HepG2 (cell line): Measurements from ENCODE around the gene CDKN1C. TPM values are rescaled to one million over a fixed set of nuclear protein-coding genes. Genes with fewer than 3 reads are reported as not detected.

Experiments used
- CHD2 ChIP-seq: IDR thresholded peaks from 2 replicates; pipeline ENCODE4 v1.6.1; 2011; ENCODE audit warnings: low read depth, low read length, improper control_type of control experiment
- CREB1 ChIP-seq, 2 experiments: fragments of 450-650 bp in 1 of 2; IDR thresholded peaks; 2 replicates each; pipeline ENCODE4 v1.6.1; 2016 to 2017; ENCODE audit warnings: control low read depth in 1 of 2, mild to moderate bottlenecking in 1 of 2, missing compliant biosample characterization in 1 of 2, missing genetic modification characterization in 1 of 2
- EED ChIP-seq: sonication (generic); formaldehyde crosslinking; IDR thresholded peaks from 2 replicates; pipeline ENCODE4 v1.5.0; 2020; ENCODE audit warnings: mild to moderate bottlenecking, missing genetic modification reagents
- HES4 ChIP-seq: sonication (generic); formaldehyde crosslinking; IDR thresholded peaks from 2 replicates; pipeline ENCODE4 v1.9.0; 2021; ENCODE audit warnings: mild to moderate bottlenecking, missing genetic modification reagents, borderline replicate concordance
- HIVEP1 ChIP-seq: sonication (generic); formaldehyde crosslinking; IDR thresholded peaks from 2 replicates; pipeline ENCODE4 v1.4.0; 2020; ENCODE audit warnings: mild to moderate bottlenecking, missing genetic modification reagents
- JDP2 ChIP-seq: sonication (generic); formaldehyde crosslinking; IDR thresholded peaks from 2 replicates; pipeline ENCODE4 v1.8.1; 2022; ENCODE audit warnings: missing genetic modification reagents, borderline replicate concordance
- NCOR1 ChIP-seq: fragments of 200-600 bp; sonication (generic); IDR thresholded peaks from 2 replicates; pipeline ENCODE4 v1.7.0; 2017; ENCODE audit warnings: antibody characterized with exemption, low read length, borderline replicate concordance
- RCOR2 ChIP-seq: IDR thresholded peaks from 2 replicates; pipeline ENCODE4 v1.6.1; 2016; ENCODE audit warnings: missing biosample characterization, missing genetic modification reagents
- RFXAP ChIP-seq: sonication (generic); formaldehyde crosslinking; IDR thresholded peaks from 2 replicates; pipeline ENCODE4 v1.4.0; 2020; ENCODE audit warnings: missing genetic modification reagents, borderline replicate concordance
- TRIM24 ChIP-seq: sonication (generic); formaldehyde crosslinking; IDR thresholded peaks from 2 replicates; pipeline ENCODE4 v1.8.0; 2022; ENCODE audit warnings: mild to moderate bottlenecking, missing genetic modification reagents
- YEATS2 ChIP-seq: sonication (generic); formaldehyde crosslinking; IDR thresholded peaks from 2 replicates; pipeline ENCODE4 v1.4.0; 2020; ENCODE audit warnings: missing genetic modification reagents, borderline replicate concordance
- ZBTB7A ChIP-seq: sonication (generic); formaldehyde crosslinking; IDR thresholded peaks from 2 replicates; pipeline ENCODE4 v1.8.0; 2022; ENCODE audit warnings: mild to moderate bottlenecking, missing genetic modification reagents
- ZNF224 ChIP-seq: sonication (generic); formaldehyde crosslinking; IDR thresholded peaks from 2 replicates; pipeline ENCODE4 v1.5.0; 2020; ENCODE audit warnings: mild to moderate bottlenecking, missing genetic modification reagents
- ZNF326 ChIP-seq: sonication (generic); formaldehyde crosslinking; IDR thresholded peaks from 2 replicates; pipeline ENCODE4 v1.4.0; 2020; ENCODE audit warnings: missing genetic modification reagents, borderline replicate concordance
- ZNF549 ChIP-seq: sonication (generic); formaldehyde crosslinking; IDR thresholded peaks from 2 replicates; pipeline ENCODE4 v1.5.0; 2020; ENCODE audit warnings: missing genetic modification reagents
- ZNF672 ChIP-seq: sonication (generic); formaldehyde crosslinking; IDR thresholded peaks from 2 replicates; pipeline ENCODE4 v1.8.1; 2022; ENCODE audit warnings: missing genetic modification reagents
- ZSCAN30 ChIP-seq: sonication (generic); formaldehyde crosslinking; IDR thresholded peaks from 2 replicates; pipeline ENCODE4 v1.5.0; 2020; ENCODE audit warnings: mild to moderate bottlenecking, missing genetic modification reagents
- ZSCAN9 ChIP-seq: IDR thresholded peaks from 2 replicates; pipeline ENCODE4 v1.6.1; 2016; ENCODE audit warnings: borderline replicate concordance
- polyA plus RNA-seq, 8 experiments: library from polyadenylated mRNA; depleted of rRNA in 3 of 8; stranded (reverse) in 7 of 8; unstranded in 1 of 8; fragments of >200 nt; fragmentation: Illumina TruSeq in 4 of 8; extraction: Trizol in 4 of 8; gene quantifications; 2 replicates each; pipeline versions ENCODE4 v1.2.1 to v1.2.3, GENCODE V29; 2011 to 2016; ENCODE audit warnings: low read depth in 4 of 8, missing spikeins in 1 of 8, mixed read lengths in 1 of 8; ENCODE audit not compliant: insufficient read depth in 1 of 8
- total RNA-seq, 5 experiments: library from RNA; depleted of rRNA; stranded (reverse); fragments of >200 nt; fragmentation: Illumina TruSeq; extraction: Trizol; gene quantifications; 2 replicates each; pipeline ENCODE4 v1.2.3, GENCODE V29; 2016; ENCODE audit warnings: low read depth in 1 of 5
- TF ChIP-seq, protein P1 (sequence below), 2 experiments: sonication (generic) in 1 of 2; formaldehyde crosslinking in 1 of 2; IDR thresholded peaks; 2 replicates each; pipeline versions ENCODE4 v1.4.0 to v1.6.1; 2018 to 2020; ENCODE audit warnings: missing genetic modification reagents in 2 of 2, borderline replicate concordance in 1 of 2, low read depth in 1 of 2, mild to moderate bottlenecking in 1 of 2, missing biosample characterization in 1 of 2
- TF ChIP-seq, protein P2 (sequence below): sonication (generic); formaldehyde crosslinking; IDR thresholded peaks from 2 replicates; pipeline ENCODE4 v1.5.0; 2020; ENCODE audit warnings: mild to moderate bottlenecking, missing genetic modification reagents
- TF ChIP-seq, protein P3 (sequence below): sonication (generic); formaldehyde crosslinking; conservative IDR thresholded peaks from 2 replicates; pipeline ENCODE4 v1.8.0; 2022; ENCODE audit warnings: missing genetic modification reagents
- TF ChIP-seq, protein P4 (sequence below): sonication (generic); formaldehyde crosslinking; IDR thresholded peaks from 2 replicates; pipeline ENCODE4 v1.8.0; 2022; ENCODE audit warnings: mild to moderate bottlenecking, missing genetic modification reagents, borderline replicate concordance
- TF ChIP-seq, protein P5 (sequence below): sonication (generic); formaldehyde crosslinking; IDR thresholded peaks from 2 replicates; pipeline ENCODE4 v1.4.0; 2020; ENCODE audit warnings: missing genetic modification reagents

Gene CDKN1C
- total and polyA plus RNA-seq, 2 of the 13 experiments (the other 11 are each of a cell fraction or from before 2014, with no cell fraction given), result not detected

DNA sequence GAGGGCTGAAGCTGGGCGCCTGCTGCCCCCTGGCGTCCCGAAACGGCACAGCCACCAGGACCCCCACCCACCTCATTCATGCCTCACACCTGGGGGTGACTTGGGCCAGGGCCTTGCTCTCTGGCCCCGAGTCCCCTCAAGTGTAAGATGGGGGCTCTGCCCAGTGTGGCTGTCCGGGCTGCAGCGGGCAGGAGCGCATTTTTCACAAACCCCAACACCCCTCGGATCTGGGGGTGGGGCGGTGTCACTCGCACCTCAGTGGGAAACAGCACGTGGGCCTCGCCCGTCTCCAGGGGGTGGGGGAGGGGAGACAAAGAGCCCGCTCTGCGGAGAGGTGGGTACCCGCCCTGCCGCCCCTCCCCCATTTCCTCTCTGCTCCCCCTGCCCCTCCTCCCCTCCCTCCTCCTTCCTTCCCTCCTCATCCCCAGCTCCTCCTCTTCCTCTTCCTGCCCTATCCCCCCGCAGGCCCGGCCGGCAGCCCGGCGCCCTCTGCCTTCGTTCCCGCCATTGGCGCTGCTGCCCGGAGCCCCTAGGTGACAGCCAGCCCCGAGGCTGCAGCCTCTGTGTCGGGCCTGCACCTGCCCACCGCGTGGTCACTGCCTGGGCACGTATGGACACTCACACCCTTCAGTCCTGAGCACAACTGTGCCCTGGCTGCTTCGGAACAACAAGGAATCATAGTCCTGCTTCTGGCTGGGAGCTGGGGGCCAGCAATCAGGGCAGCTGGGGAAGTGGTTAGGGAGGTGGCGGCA, 6.8 kb upstream of the CDKN1C start (continued):
- TF ChIP-seq, protein P1, sequence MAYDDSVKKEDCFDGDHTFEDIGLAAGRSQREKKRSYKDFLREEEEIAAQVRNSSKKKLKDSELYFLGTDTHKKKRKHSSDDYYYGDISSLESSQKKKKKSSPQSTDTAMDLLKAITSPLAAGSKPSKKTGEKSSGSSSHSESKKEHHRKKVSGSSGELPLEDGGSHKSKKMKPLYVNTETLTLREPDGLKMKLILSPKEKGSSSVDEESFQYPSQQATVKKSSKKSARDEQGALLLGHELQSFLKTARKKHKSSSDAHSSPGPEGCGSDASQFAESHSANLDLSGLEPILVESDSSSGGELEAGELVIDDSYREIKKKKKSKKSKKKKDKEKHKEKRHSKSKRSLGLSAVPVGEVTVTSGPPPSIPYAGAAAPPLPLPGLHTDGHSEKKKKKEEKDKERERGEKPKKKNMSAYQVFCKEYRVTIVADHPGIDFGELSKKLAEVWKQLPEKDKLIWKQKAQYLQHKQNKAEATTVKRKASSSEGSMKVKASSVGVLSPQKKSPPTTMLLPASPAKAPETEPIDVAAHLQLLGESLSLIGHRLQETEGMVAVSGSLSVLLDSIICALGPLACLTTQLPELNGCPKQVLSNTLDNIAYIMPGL (CRISPR knock-in tag; IDR thresholded peaks at IDR 0.05; ENCODE audit: borderline replicate concordance in 1 of 2, low read depth in 1 of 2), result peak; percentile 25 to 45; a peak in 1 of 4 replicates
- no peak for TF ChIP-seq NCOR1
- TF ChIP-seq ZSCAN9, result no peak
- TF ChIP-seq YEATS2 (CRISPR knock-in tag), result no peak
- TF ChIP-seq CREB1 (IDR thresholded peaks at IDR 0.05), result no peak
- TF ChIP-seq CREB1 (CRISPR knock-in tag; IDR thresholded peaks at IDR 0.05), result no peak
- TF ChIP-seq EED (CRISPR knock-in tag), result no peak
- TF ChIP-seq RFXAP (CRISPR knock-in tag), result no peak
- TF ChIP-seq ZBTB7A, result peak; percentile 97
- no peak for TF ChIP-seq HES4 (CRISPR knock-in tag)
- TF ChIP-seq JDP2 (CRISPR knock-in tag), result no peak
- TF ChIP-seq, protein P2, sequence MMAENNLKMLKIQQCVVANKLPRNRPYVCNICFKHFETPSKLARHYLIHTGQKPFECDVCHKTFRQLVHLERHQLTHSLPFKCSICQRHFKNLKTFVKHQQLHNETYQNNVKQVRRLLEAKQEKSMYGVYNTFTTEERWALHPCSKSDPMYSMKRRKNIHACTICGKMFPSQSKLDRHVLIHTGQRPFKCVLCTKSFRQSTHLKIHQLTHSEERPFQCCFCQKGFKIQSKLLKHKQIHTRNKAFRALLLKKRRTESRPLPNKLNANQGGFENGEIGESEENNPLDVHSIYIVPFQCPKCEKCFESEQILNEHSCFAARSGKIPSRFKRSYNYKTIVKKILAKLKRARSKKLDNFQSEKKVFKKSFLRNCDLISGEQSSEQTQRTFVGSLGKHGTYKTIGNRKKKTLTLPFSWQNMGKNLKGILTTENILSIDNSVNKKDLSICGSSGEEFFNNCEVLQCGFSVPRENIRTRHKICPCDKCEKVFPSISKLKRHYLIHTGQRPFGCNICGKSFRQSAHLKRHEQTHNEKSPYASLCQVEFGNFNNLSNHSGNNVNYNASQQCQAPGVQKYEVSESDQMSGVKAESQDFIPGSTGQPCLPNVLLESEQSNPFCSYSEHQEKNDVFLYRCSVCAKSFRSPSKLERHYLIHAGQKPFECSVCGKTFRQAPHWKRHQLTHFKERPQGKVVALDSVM (CRISPR knock-in tag), result no peak
- no peak for TF ChIP-seq ZSCAN30 (CRISPR knock-in tag)
- TF ChIP-seq, protein P3, sequence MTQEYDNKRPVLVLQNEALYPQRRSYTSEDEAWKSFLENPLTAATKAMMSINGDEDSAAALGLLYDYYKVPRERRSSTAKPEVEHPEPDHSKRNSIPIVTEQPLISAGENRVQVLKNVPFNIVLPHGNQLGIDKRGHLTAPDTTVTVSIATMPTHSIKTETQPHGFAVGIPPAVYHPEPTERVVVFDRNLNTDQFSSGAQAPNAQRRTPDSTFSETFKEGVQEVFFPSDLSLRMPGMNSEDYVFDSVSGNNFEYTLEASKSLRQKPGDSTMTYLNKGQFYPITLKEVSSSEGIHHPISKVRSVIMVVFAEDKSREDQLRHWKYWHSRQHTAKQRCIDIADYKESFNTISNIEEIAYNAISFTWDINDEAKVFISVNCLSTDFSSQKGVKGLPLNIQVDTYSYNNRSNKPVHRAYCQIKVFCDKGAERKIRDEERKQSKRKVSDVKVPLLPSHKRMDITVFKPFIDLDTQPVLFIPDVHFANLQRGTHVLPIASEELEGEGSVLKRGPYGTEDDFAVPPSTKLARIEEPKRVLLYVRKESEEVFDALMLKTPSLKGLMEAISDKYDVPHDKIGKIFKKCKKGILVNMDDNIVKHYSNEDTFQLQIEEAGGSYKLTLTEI, result no peak
- TF ChIP-seq ZNF326, result no peak
- TF ChIP-seq, protein P4, sequence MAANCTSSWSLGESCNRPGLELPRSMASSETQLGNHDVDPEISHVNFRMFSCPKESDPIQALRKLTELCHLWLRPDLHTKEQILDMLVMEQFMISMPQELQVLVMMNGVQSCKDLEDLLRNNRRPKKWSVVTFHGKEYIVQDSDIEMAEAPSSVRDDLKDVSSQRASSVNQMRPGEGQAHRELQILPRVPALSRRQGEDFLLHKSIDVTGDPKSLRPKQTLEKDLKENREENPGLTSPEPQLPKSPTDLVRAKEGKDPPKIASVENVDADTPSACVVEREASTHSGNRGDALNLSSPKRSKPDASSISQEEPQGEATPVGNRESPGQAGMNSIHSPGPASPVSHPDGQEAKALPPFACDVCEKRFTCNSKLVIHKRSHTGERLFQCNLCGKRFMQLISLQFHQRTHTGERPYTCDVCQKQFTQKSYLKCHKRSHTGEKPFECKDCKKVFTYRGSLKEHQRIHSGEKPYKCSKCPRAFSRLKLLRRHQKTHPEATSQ (CRISPR knock-in tag), result no peak
- TF ChIP-seq ZNF549, result no peak
- TF ChIP-seq TRIM24, result no peak
- no peak for TF ChIP-seq RCOR2 (CRISPR knock-in tag)
- TF ChIP-seq CHD2, result no peak
- no peak for TF ChIP-seq ZNF224 (CRISPR knock-in tag)
- no peak for TF ChIP-seq HIVEP1 (CRISPR knock-in tag)
- TF ChIP-seq, protein P5, sequence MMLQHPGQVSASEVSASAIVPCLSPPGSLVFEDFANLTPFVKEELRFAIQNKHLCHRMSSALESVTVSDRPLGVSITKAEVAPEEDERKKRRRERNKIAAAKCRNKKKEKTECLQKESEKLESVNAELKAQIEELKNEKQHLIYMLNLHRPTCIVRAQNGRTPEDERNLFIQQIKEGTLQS (CRISPR knock-in tag), result no peak
- TF ChIP-seq ZNF672 (CRISPR knock-in tag), result no peak
